AG04450 (cell line): Measurements from ENCODE around the gene NAXD. TPM values are rescaled to one million over a fixed set of nuclear protein-coding genes. Genes with fewer than 3 reads are reported as not detected.

ENCODE experiments used
- CTCF ChIA-PET: fragments of 300-600, 350-600 bp; formaldehyde crosslinking; extraction: SDS; loops from one replicate; lab custom pipeline; 2022; ENCODE audit warnings: antibody characterized with exemption, inconsistent platforms; lab: Charles Lee
- POLR2A ChIA-PET: fragments of 350-600 bp; formaldehyde crosslinking; extraction: SDS; loops from one replicate; lab custom pipeline; 2021; ENCODE audit warnings: antibody characterized with exemption, inconsistent platforms; lab: Yijun Ruan, JAX
- DNase-seq: peaks from one replicate; pipeline ENCODE4 v3.0.0-alpha.2; 2011; ENCODE audit warnings: low read depth, low spot score
- H3K27ac ChIP-seq: one replicate; pipeline ENCODE4 v1.5.1; 2012; ENCODE audit warnings: low read depth, low read length, control low read depth
- H3K27me3 ChIP-seq: one replicate; pipeline ENCODE4 v1.6.0; 2012; ENCODE audit warnings: low read length; ENCODE audit not compliant: control insufficient read depth, insufficient read depth
- H3K4me3 ChIP-seq: 2 replicates; pipeline ENCODE4 v1.5.1; 2011; ENCODE audit warnings: mild to moderate bottlenecking, low read depth, low read length, control low read depth
- H3K9me3 ChIP-seq: 2 replicates; pipeline ENCODE4 v1.5.1; 2012; ENCODE audit warnings: low read length; ENCODE audit not compliant: control insufficient read depth, insufficient read depth
- polyA plus RNA-seq: library from polyadenylated mRNA; depleted of rRNA; stranded (reverse); fragments of >200 nt; gene quantifications from 2 replicates; pipeline ENCODE4 v1.2.3, GENCODE V29; 2011
- TF ChIP-seq, protein P1 (sequence below): IDR thresholded peaks from 2 replicates; pipeline ENCODE4 v1.5.1; 2011; ENCODE audit warnings: low read depth, low read length, control low read depth, inconsistent platforms

The NAXD gene
- polyA plus RNA-seq, 1 experiment = 35.0 TPM

DNA sequence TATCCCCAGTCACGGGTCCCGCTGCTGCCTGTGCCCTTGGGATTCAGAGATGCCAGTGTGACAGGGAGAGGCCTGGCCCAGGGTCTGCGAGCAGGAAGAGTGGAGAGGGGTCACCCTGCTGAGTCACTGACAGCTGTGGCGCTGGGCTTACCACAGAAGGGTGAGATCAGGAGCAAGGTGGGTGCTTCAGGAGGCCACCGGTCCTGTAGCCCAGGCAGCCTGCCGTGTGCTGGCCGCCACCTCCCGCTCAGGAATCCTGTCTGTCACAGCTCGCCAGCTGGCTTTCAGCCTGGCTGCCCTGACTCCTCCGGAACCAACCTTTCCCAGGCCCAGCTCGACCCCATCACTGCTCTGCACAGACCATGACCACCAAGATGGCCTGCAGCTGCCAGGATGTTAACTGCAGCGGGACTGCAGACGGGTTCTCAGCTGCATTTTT, 25.3 kb downstream of the NAXD start:
- Histone ChIP-seq H3K27me3 (no peaks in the 10 kb centered on the region), H3K4me3 (no peak overlapping the region), H3K9me3 (no peaks in the 10 kb centered on the region), H3K27ac (no peak overlapping the region)
- no peak for DNase-seq
- POLR2A ChIA-PET = interaction anchor here (0.5 kb wide), 1 partner anchor 74 kb away, joined by 4 read pairs; no protein-coding TSS in a partner anchor
- CTCF ChIA-PET = no interaction called here
- TF ChIP-seq, protein P1, sequence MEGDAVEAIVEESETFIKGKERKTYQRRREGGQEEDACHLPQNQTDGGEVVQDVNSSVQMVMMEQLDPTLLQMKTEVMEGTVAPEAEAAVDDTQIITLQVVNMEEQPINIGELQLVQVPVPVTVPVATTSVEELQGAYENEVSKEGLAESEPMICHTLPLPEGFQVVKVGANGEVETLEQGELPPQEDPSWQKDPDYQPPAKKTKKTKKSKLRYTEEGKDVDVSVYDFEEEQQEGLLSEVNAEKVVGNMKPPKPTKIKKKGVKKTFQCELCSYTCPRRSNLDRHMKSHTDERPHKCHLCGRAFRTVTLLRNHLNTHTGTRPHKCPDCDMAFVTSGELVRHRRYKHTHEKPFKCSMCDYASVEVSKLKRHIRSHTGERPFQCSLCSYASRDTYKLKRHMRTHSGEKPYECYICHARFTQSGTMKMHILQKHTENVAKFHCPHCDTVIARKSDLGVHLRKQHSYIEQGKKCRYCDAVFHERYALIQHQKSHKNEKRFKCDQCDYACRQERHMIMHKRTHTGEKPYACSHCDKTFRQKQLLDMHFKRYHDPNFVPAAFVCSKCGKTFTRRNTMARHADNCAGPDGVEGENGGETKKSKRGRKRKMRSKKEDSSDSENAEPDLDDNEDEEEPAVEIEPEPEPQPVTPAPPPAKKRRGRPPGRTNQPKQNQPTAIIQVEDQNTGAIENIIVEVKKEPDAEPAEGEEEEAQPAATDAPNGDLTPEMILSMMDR = no peak

DNA sequence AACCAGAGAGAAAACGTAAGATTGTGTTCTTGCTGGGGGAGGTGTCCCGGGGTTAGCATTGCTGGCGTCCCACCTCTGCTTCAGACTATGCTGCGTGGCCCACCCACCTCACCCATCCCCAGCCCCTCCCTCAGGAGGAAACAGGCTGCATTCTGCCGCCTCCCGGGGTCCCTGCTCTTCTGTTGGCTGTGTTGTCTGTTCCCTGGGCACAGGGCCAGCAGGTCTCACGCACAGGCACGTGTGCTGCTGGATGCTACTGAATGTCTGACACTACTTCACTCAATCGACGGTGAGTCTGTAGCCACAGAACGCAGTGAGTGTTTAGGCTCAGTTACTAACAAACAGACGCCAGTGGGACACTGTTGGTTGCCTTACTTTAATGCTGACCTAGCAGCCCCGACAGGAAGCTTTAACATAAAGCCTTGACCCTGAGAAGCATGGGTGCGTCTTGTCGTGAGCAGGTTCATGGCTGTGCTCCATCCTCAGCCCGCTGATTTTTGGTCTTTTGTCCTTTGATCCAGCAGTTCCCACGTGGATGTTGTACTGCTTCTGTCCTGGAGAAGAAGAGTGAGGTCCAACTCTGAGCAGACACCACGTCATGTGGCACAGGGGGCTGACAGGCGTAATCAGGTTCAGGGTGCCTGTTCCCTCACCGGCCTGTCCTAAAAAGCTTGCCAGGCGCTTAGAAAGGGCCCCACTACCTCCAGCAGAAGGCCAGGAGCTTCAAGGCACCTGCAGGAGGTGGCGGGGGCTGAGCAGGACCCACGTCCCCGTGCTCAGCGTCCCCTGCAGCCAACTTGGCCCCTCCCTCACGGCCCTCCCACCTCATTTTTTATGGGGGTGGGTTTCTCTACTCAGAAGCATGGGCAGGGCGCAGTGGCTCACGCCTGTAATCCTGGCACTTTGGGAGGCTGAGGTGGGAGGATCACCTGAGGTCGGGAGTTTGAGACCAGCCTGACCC, 26.0 kb downstream of the NAXD start:
- DNase-seq = no peak
- H3K4me3 ChIP-seq = no peak overlapping the region
- TF ChIP-seq, protein P1 = no peak
- no peak overlapping the region for H3K27ac ChIP-seq
- ChIA-PET POLR2A (no interaction called here), CTCF (interaction anchor here (0.5 to 0.6 kb wide), 2 partner anchors 23 to 43 kb away, joined by 3 read pairs; no protein-coding TSS in a partner anchor)
- no peaks in the 10 kb centered on the region for H3K27me3 ChIP-seq
- H3K9me3 ChIP-seq = no peaks in the 10 kb centered on the region

DNA sequence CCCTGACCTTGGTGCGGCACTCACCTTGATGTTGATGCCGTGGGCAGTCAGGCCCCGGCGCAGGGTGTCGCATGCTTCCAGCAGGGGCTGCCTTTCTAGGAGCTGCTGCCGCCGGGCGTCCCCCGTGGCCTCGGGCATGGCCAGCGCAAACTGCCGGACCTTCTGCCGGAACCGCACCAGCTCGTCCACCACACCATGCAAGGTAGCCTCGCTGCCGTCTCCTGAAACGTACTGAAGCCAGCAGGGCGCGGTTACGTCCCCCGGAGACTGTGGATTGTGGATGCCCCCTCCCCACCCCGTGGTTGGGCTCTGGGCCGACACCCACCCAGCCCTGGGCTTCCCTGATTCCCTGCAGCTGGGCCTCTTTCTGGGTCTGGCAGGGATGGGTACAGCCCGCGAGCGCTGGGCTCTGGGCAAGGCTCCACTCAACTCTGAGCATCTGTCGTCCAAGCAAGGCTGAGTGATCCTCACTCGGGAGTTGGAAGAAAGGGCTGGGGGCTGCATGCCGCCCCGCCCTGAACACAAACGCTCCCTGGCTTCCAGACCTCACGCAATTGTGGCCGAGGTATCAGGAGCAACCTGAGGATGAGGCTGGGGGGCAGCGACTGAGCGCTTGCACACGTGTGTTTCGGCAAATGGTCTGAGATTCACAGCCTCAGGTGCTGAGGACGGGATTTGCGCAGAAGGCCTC, 27.1 kb downstream of the NAXD start:
- H3K9me3 ChIP-seq = no peaks in the 10 kb centered on the region; the same call in 1 of the 2 replicates
- no peak for DNase-seq
- TF ChIP-seq, protein P1 = no peak
- no peak overlapping the region for H3K4me3 ChIP-seq
- ChIA-PET POLR2A (no interaction called here), CTCF (no interaction called here)
- no peak overlapping the region for H3K27ac ChIP-seq
- no peaks in the 10 kb centered on the region for H3K27me3 ChIP-seq

DNA sequence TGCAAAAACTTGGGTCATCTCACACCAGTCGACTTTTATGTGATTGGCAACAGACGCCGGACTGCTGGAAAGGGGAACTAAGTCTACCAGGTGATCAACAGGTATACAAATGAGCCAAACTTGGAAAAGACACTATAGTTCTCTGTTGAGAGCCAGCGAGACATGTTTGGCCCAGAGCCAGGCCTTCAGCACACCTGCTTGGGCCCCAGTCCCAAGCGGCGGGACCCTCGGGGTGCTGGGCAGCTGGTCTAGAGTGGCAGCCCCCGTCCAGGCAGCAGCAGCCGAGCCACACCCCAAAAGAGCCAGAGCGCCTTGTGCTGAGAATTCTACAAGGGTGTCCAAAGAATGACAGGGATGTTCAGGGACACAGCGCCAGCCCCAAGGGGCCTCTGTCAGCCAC, 28.0 kb downstream of the NAXD start:
- no peaks in the 10 kb centered on the region for H3K27me3 ChIP-seq
- POLR2A ChIA-PET = no interaction called here
- TF ChIP-seq, protein P1 = no peak
- DNase-seq = no peak
- no peaks in the 10 kb centered on the region; the same call in 1 of the 2 replicates for H3K9me3 ChIP-seq
- CTCF ChIA-PET = no interaction called here
- no peak overlapping the region for H3K4me3 ChIP-seq
- no peak overlapping the region for H3K27ac ChIP-seq
